HG03064 (cell line): Measurements from ENCODE around the gene EXD3.

Experiments used
- ATAC-seq: cut with Tn5 transposase; IDR thresholded peaks from one replicate; pipeline ENCODE4 v1.9.1; 2021; ENCODE audit warnings: low read depth; ENCODE audit not compliant: unreplicated experiment

Gene EXD3

DNA sequence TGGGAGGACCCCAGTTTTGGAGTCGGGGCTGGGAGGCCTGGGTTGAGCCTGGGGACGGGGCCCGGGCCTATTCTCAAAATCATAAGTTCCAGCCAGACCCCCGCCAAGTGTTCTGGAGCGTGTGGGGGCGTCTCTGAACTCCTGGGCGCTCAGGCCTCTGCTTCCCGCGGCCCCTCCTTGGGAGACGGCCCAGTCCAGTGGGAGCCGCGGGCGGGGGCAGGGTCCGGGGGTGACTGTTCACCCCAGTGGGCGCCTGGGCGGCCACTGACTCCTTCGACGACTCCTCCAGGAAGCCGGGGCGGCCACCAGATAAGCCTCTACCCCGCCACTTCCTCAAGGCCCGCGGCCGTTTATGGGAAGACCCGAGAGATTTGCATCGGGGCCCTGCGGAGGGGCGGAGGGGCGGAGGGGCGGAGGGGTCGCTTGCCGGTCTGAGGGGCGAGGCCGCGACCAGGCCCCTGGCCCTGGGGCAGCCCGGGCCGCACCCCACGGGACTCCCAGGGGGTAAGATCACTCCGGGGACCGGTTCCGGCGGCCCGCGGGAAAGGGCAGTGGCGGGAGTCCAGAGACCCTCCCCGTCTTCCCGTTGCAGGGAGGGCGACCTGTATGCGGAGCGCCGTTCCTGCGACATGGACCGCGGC lies 144.8 kb downstream of the EXD3 start:
- no peak for ATAC-seq

DNA sequence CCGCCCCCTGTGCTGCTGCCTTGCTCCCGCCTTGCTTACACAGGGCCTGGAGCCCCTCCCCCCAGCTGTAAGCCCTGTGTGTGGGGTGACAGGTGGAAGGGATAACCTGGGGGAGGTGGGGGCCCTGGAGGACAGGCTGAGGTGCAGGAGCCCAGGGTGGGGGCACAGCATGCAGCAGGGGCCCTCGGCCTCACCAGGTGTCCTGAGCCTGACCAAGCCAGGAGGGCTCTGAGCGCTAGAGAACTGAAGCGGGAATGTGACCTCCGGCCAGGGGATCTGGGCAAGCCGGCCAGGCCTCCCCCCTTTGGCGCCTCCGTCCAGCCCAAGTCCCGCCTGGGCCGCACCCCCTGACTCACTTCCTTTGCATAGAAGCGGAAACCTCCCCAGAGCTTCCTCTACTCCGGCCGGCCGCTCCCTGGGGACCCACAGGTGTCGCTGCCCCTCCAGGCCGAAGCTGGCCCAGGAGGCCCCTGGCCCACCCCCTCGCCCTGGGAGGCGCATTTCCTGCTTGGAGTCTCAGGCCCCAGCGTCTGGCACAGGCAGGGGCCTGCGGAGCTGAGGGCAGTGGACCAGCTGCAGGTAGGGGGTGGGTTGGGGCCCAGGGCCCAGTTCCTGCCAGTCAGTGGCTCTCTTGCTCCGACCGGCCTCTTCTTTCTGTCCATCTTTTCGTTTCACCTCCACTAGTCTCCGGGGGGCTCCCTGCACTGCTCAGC lies 145.5 kb downstream of the EXD3 start, which contains the start of gene TOR4A:
Gene TOR4A (plus strand): TSS at position 398 of the 713 bp plus-strand sequence. CDS start 964 bp downstream, outside the sequence.
- peak; percentile 68 for ATAC-seq

DNA sequence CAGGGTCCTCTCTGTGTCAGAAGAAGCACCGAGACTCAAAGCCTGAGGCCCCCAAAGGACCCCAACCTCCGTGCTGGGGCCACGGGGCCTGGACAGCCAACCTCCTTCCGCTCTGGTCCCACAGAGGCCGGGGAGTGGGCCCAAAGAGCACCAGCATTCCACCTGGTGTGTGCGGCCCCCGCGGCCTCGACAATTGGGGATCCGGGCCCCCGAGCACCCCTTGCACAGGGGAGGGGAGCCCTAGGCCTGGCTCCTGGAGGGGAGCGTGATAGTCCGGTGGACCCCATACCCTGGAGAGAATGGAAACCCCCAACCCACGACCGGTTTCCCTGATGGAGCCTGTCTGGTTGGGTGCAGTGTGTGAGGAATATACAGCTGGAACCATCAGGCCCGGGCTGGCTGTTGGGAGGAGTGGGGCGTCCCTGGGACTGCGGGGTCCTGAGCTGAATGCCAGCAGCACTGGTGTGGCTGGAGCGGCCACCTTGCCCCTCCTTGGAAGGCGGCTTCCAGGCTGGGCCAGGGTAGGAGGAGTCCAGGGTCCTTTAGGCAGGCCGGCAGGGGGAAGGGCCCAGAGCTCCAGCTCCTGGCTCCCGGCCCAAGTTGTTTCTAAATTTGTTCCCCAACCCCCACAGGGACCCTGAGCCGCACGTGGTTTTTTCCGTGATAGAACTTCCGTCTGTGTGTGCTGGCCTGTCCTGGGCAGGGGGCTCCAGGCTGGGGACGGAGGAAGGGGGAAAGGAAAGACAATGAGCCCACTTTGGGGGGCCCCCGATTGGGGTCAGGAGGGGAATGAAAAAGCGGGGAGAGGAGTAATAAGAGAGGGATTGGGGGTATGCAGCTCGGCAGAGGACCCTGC lies 146.3 kb downstream of the EXD3 start:
- ATAC-seq: no peak

DNA sequence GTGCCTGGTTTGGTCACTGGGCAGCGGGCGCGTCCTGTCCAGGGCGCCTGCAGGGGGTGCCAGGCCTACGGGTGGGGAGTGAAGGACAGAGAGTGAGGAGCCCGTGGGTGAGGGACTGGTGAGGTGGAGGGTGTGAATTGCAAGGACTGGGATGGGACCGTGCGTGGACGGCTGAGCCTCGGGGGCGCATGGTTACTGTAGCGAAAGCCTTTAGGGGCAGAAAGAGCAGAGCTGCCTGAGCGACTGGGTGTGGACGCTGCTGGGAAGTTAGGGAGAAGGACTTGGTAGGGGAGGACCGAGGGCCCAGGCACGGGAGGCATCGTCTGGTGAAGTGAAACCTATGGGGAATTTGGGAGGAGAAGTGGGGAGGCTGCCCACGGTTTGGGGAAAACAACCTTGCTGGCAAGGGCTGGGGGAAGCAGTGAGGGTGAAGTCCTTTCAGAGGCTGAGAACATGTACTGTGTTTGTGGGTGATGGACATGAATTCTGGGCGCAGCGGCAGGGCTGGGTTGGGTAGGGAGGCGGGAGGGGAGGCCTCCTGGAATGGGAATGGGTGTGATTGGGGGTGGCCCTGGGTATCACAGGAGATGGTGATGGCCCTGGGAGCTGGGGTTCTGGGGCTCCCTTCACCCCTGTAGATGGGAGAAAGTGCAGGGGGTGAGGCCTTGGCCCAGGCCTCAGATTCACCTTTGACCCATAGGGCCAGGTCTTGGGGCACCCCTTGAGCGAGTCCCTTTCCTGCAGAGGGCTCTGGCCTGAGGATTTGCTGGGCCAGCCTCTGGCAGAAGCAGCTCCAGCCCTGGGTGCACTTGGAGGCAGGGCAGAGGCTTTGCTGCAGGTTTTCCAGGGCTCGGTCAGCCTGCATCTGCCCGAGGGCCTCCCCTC lies 147.1 kb downstream of the EXD3 start:
- ATAC-seq: no peak

DNA sequence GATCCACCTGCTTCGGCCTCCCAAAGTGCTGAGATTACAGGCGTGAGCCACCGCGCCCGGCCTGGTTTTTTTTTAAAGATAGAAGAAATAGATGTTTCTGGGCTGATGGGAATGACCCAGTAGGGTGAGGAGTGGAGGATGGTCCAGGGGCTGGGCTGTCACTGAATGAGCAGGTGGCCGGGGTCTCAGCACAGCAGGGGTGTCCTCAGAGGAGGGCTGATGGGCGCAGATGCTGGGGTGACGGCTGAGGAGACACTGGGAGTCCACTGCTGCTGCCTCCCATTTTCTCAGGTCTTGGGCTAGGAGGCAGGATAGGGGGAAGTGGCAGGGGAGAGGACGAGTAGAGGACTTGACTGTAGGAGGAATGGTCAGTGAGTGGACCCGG lies 147.8 kb downstream of the EXD3 start:
- ATAC-seq: no peak

DNA sequence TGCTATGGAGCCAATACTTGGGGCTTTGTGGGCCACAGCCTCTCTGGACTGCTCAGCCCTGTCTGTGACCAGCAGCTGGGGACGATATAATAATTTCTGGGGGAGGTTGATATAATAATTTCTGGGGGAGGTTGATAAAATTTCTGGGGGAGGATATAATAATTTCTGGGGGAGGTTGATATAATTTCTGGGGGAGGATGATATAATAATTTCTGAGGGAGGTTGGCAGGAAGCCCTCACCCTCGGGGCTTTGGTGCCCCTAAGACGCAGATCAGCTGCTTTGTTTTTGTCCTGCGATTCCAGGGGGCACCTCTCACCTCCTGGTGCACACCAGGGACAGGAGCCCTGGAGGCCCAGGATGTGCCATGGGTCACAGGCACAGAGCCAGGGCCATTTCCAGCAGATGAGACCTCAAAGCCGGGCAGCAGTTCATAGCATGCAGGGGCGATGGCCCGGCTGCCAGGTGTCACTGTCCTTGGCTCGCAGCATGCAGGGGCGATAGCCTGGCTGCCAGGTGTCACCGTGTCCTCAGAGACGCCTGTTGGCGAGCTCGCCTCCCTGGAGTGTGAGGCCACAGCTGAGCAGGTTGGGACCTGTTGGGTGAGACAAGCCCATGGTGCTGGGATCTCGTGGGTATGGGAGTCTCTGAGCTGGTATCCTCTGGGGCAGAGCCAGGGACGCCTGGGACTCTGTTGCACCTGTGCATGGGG lies 149.2 kb downstream of the EXD3 start:
- no peak for ATAC-seq

DNA sequence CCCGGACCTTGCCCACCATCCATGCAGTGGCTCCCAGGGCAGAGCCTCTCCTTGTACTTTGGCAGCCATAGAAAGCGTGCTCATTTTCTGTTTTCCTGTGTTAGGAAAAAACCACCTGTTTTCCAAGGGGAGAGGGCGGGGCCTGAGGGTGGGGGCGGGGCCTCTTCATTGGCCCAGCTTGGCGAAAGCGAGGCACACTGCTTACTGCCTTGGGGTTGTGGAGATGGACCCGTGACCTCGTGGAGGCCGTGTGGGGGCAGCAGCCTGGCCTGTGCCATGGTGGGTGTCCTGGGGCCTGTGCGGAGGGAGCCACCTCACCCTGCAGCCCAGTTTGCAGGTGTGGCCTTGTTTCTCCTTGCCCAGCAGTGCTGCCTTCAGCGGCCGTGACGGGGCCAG lies 149.9 kb downstream of the EXD3 start:
- no peak for ATAC-seq

DNA sequence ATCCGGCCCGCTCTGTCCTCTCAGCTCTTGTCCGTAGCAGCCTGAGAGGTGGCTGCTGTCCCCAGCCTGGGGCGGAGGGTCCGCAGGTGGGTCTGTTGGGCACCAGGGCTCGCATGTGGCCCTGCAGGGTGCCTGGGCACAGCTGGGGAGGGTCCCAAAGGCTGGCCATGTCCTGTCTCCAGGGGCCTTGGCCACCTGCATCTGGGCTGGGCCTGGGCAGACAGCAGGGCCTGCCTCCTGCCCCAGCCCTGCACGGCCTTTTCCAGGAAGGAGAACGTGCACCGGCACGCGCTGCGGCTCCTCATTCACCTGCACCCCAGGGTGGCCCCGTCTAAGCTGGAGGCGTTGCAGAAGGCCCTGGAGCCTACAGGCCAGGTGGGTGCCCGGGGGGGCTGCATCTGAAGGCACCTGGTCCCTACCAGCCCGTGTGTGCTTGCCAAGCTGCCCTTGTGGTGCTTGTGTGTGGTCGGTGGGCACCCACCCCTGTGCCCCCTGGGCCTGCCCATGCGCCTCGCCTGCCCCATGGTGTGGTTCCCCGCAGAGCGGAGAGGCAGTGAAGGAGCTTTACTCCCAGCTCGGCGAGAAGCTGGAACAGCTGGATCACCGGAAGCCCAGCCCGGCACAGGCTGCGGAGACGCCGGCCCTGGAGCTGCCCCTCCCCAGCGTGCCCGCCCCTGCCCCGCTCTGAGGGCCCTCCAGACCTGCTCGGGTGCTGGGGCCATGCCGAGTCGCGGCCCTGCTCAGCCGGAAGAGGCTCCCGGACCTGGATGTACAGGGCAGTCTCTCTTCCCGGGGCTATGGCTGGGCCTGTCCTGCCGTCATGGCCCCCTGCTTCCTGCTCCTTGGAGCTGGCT lies 150.5 kb downstream of the EXD3 start:
- no peak for ATAC-seq

DNA sequence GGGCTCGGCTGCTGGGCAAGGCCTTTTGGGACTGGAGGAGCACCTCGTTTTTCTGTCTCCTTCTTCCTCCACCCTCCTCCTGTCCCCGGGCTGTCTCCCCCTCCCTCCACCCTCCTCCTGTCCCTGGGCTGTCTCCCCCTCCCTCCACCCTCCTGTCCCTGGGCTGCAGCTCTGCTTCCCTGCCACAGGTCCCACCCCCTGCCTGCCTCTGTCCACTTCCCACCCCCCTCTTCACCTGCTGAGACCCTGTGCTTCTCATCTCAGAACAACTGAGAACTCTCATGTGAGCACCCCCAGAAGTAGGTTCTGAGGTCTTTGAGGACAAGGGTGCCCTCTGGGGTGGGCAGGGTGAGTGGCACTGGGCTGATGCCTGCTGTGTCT lies 151.3 kb downstream of the EXD3 start:
- no peak for ATAC-seq

DNA sequence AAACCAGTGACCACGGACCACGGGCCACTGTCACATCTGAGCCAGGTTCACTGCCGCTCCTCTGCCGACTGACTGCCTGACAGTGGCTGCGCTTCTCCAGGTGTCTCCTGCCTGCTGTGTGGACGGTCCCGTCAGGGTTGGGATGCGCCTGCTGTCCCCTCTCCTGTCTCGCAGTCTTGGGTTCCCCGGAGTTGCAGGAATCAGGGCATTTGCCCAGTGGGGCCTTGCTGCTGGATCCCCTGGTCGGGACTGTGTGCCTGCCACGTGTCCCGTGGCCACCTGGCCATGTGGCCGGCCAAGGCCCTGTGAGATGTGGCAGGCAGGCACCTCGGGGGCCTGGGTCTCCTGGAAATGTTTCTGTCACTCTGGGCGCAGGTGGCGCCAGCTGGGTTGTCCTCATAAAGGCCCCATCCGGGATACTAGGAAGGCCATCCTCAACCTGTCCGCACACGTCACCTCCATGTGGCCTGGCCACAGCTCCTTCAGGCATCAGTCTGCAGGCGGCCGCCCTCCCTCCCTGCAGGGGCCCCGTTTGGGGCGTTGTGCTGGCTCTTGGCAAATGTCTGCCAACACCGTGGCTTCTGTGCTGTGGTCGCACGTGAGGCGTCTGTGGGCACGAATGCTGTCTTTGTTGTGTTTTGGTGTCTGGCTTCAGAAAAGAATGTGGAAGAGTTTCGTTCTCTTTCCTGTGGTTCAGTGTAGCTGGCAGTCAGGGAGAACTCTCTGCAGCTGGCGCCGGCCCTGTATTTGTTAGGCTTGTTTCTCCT lies 151.8 kb downstream of the EXD3 start:
- no peak for ATAC-seq

DNA sequence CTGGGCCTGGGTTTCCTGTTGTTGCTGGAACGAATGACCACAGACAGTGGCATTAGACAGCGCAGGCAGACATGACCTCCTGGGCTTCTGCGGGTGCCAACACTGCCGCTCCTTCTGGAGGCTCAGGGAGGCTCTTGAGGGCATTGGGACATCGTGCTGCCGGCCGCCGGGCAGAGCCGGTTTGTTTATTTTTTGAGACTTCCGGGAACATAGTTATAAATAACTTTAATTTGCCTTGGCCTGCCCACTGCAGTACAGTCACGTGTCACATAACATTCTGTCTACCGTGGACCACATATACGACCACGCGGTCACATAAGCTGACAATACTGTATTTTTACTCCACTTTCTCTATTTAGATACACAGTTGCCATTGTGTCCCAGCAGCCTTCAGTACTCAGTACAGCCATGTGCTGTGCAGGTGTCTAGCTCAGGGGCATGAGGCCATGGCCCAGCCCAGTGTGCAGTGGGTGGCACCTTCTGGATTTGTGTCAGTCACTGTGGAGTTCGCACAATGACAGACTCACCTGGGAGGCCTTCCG lies 153.7 kb downstream of the EXD3 start:
- no peak for ATAC-seq

DNA sequence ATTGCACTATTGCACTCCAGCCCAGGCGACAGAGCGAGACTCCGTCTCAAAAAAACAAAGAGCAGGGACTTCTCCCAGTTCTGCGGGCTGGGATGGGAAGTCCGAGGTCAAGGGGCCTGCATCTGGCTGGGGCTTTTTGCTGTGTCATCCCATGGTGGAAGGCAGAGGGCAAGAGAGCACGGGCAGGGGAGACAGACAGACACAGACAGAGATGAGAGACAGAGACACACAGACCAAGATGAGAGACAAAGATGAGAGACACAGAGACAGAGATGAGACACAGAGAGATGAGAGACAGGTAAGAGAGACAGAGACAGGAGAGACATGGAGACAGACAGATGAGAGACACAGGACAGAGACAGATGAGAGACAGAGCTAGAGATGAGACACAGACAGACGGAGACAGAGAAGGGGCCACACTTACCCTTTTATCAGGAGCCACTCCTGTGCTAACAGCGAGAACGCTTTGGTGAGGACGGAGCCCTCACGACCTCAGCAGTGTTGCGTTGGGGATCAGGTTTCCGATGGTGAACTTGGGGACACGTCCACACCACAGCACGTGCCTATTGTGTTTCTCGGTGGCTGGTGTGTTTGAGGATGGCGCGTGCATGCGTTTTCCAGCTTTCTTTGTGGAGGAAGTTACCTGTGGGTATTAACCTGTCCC lies 154.3 kb downstream of the EXD3 start:
- ATAC-seq: no peak

DNA sequence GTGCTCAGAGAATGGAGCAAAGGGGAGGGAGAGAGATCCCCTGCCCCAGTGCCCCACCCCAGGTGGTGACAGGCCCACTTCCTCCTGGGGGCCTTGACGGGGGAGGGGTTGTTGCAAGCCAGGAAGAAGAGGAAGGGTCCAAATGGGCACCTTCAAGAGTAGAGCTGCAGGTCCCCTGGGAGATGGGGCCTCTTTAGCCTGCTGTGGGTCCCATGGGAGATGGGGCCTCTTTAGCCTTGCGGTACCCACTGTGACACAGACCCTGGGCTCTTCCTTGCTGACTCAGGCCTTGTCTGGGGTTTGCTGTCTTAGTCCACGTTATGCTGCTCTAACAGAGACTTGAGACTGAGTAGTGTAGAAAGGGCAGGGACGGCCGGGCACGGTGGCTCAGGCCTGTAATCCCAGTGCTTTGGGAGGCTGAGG lies 155.0 kb downstream of the EXD3 start:
- ATAC-seq: no peak

DNA sequence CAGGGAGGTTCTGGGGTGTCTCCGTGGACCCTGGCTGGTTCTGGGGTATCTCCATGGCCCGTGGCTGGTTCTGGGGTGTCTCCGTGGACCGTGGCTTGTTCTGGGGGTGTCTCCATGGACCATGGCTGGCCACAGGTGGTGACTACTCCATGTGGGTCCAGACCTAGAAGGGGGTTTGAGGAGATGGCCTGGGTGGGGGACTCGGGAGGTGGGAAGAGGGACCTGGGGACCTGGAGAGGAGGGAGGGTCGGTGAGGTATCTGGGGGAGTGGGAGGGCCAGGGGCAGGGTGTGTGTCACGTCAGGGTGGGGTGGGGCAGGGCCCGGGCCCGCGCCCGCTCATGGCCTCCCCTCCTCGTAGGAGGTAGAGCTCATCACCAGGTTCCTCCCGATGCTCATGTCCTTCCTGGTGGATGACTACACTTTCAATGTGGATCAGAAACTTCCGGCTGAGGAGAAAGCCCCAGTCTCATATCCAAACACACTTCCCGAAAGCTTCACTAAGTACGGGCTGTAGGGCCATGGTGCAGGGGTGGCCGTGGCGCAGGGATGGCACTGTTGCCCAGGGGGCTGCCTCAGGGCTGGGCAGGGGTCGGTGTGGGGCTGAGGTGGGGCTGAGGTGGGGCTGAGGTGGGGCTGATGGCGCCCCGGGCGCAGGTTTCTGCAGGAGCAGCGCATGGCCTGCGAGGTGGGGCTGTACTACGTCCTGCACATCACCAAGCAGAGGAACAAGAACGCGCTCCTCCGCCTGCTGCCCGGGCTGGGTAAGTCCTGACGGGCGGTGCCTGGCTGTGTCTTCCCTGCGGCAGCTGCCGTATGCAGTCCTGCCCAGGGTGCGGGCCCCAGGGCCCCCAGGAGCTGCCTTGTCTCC lies 156.1 kb downstream of the EXD3 start:
- ATAC-seq: no peak

DNA sequence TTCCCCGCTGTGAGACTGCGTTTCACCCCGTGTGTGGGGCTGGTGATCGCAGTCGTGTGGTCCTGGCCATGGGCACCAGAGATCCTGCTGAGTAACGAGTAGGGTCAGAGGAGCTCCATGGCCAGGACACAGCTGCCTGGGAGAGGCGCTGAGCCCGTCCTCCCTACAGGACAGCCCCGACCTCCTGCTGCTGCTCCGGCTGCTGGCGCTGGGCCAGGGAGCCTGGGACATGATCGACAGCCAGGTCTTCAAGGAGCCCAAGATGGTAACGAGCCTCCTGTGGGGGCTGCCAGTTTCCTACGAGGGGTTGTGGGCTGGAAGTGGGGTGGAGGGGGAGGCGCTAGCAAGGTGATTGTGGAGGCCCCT lies 156.8 kb downstream of the EXD3 start:
- ATAC-seq: no peak

DNA sequence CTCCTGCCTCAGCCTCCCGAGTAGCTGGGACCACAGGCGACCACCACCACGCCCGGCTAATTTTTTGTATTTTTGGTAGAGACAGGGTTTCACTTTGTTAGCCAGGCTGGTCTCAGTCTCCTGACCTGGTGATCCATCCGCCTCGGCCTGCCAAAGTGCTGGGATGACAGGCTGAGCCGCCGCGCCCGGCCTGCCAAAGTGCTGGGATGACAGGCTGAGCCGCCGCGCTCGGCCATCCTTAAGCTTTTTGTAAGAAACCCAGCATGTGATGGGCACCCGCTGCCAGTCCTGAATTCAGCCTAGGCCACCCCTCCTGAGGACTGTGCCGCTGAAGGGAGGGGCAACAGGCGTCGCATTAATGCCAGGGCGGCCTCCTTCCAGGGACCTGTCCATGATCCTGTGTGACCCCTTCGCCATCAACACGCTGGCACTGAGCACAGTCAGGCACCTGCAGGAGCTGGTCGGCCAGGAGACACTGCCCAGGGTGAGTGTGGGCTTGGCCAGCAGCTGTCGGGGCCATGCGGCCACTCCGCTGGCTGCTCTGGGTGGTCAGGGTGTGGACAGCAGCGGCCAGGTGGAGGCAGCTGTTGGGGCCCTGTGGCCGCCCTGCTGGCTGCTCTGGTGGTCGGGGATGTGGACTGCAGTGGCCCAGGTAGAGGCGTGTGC lies 157.3 kb downstream of the EXD3 start:
- no peak for ATAC-seq
